Kidney epithelial cell (primary cell): ENCODE data around the gene CMSS1. TPM values are rescaled to one million over a fixed set of nuclear protein-coding genes. Genes with fewer than 3 reads are reported as not detected.

Source experiments
- DNase-seq: peaks from one replicate; pipeline ENCODE4 v3.0.0-alpha.2; 2010; ENCODE audit warnings: low read depth
- H3K27me3 ChIP-seq: 2 replicates; pipeline ENCODE4 v1.6.0; 2011; ENCODE audit warnings: low read length; ENCODE audit not compliant: control insufficient read depth, insufficient read depth
- H3K36me3 ChIP-seq: 2 replicates; pipeline ENCODE4 v1.5.1; 2011; ENCODE audit warnings: low read length; ENCODE audit not compliant: control insufficient read depth, insufficient read depth
- H3K4me3 ChIP-seq: 2 replicates; pipeline ENCODE4 v1.5.1; 2011; ENCODE audit warnings: low read depth, mild to moderate bottlenecking, control low read depth, low read length
- total RNA-seq: library from RNA; depleted of rRNA; stranded (reverse); fragments of >200 nt; gene quantifications from 2 replicates; pipeline ENCODE4 v1.2.3, GENCODE V29; 2015
- TF ChIP-seq, protein P1 (sequence below): IDR thresholded peaks from 2 replicates; pipeline ENCODE4 v1.5.1; 2011; ENCODE audit warnings: mild to moderate bottlenecking, moderate library complexity, low read length, control low read depth, inconsistent platforms; ENCODE audit not compliant: insufficient read depth, poor library complexity, severe bottlenecking

Gene CMSS1
- total RNA-seq, 1 donor from 2014 or later: 36.9 TPM

DNA sequence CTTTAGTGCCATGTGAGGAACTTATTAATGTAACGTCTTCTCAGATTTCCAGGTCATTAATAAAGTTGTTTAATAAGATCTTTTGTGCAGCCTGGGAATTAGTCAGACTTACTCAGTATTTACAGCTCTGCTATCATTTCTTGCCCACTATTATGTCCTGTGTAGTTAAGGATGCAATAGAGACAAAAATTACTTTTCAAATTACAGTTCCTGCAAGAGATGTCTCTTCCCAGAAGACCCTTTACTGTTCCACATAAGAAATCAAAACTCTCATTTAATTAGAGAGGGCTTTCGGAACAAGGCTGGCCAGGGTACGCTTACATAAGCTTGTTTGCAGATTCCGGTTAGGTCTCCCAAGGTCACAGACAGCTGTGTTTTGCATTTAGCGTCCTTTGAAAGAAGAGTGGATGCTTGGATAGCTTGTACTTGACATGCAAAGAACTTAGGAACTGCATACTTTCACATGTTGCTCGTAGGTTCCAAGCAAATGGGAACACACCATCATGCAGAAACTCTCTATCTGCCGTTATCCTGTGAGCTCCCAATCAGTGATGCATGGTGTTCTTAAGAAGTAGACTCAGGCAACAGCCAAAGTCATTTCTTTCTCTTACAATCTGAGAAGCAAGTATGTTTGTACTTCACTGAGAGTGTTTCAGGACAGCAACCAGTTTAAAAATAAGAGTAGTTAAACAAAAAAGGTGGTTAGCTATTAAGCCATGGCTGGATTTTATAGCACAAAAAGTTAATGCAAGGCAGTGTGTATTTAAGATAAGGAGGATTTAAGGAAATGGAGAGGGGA, 259.3 kb downstream of the CMSS1 start:
- TF ChIP-seq, protein P1, sequence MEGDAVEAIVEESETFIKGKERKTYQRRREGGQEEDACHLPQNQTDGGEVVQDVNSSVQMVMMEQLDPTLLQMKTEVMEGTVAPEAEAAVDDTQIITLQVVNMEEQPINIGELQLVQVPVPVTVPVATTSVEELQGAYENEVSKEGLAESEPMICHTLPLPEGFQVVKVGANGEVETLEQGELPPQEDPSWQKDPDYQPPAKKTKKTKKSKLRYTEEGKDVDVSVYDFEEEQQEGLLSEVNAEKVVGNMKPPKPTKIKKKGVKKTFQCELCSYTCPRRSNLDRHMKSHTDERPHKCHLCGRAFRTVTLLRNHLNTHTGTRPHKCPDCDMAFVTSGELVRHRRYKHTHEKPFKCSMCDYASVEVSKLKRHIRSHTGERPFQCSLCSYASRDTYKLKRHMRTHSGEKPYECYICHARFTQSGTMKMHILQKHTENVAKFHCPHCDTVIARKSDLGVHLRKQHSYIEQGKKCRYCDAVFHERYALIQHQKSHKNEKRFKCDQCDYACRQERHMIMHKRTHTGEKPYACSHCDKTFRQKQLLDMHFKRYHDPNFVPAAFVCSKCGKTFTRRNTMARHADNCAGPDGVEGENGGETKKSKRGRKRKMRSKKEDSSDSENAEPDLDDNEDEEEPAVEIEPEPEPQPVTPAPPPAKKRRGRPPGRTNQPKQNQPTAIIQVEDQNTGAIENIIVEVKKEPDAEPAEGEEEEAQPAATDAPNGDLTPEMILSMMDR: no peak
- DNase-seq: no peak
- H3K27me3 ChIP-seq: no peaks in the 10 kb centered on the region
- no peaks in the 10 kb centered on the region for H3K36me3 ChIP-seq
- no peak overlapping the region for H3K4me3 ChIP-seq

DNA sequence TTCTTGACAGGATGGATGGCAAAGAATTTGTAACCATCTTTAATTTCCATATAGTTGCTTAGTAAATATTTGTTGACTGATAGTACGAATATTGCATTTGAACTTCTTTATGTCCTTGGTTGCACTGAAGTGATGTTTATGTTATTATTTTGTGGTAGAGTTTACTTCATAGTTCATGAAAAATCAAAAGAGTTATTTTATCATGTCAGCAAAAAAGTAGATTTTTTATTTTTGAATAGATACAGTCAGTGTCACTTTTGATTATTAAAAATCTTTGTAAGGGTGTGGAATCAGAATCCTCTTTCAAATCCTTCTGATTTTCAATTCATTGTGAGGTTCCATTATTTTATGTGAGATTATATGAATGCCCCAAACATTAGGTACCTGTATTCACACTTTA, 261.7 kb downstream of the CMSS1 start:
- TF ChIP-seq, protein P1: no peak
- DNase-seq: no peak
- H3K4me3 ChIP-seq: no peak overlapping the region
- H3K27me3 ChIP-seq: no peaks in the 10 kb centered on the region
- no peaks in the 10 kb centered on the region for H3K36me3 ChIP-seq

DNA sequence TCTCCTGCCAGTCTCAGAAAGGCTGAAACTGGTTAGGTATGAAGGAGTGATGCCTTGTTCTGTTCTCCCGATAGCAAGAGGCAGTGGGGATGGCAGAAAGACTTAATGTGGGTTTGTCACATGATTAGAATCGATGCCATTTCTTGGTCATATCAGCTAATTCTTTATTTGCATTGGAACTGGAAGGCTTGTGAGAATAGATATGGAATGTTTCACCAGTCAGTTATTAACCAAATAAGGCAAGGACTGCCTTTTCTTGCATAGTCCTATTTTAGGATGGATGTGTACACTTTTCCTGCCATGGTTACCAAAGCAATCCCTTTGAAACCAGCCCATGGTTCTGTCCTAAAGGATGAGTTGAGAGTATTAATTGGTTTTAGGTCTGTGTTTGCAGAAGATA, 262.9 kb downstream of the CMSS1 start:
- no peaks in the 10 kb centered on the region for H3K27me3 ChIP-seq
- H3K36me3 ChIP-seq: no peaks in the 10 kb centered on the region
- TF ChIP-seq, protein P1: no peak
- no peak overlapping the region for H3K4me3 ChIP-seq
- no peak for DNase-seq

DNA sequence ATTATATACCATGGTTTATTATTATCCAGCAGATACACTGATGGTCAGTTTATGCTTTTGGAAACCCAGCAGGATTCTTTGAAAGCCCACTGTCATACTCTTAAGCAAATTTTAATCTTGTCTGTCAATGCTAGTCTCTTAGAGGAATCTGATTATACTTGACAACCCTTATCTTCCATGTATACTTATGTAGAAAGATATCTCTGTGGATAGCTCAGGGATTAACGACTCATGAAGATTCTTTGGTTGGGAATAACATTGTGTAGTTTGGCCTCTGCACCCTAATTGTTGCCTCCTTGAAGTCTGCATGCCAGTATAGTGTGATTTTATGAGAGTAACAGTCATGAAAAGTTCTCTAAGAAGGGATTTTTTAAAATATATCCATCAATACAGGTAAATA, 263.6 kb downstream of the CMSS1 start:
- no peaks in the 10 kb centered on the region for H3K27me3 ChIP-seq
- DNase-seq: no peak
- TF ChIP-seq, protein P1: no peak
- no peak overlapping the region for H3K4me3 ChIP-seq
- no peaks in the 10 kb centered on the region for H3K36me3 ChIP-seq

DNA sequence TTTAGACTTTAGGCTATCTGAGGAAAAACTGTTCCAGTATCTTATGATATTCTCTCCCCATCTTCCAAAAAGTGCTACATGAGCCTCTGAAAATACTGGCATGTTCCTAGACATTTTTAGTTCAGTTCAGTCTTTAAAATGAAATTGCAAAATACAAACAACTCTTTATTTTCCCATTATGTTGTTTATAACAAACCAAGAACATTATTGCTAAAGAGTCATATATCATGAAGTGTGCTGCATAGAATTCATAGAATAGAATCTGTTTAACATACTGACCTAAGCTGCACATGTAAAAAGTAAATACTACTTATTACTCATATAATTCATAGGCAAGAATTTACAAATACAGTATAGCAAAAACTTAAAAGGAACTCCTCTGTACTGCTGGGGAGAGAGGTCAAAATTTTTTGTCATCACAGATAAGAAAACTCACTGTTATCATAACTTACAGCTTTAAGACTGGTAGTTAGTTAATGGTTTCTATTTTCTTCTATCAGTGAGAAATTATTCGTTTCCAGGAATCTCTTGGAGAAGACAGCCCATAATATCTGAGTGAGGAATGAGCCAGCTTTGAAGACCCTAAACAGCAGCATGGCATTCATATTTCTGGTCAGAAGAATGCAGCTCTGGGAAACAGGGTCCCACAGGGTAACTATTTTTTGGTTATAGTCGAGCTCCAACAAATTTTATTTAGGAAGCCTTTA, 264.5 kb downstream of the CMSS1 start:
- H3K27me3 ChIP-seq: no peaks in the 10 kb centered on the region
- DNase-seq: no peak
- TF ChIP-seq, protein P1: no peak
- H3K36me3 ChIP-seq: no peaks in the 10 kb centered on the region
- no peak overlapping the region for H3K4me3 ChIP-seq
